GM10248 (cell line): ENCODE data around the gene HOXC11.
A peak's percentile ranks its signal among the peaks of the same experiment; 100 is the strongest.

ENCODE experiments used
- CTCF ChIA-PET: fragments of 300-600 bp; sonication (Branson Sonifier 250); formaldehyde crosslinking; extraction: SDS; loops from one replicate; lab custom pipeline; 2021; ENCODE audit warnings: antibody characterized with exemption; lab: Yijun Ruan, JAX
- POLR2A ChIA-PET: fragments of 350-650 bp; sonication (Branson Sonifier 250); formaldehyde crosslinking; extraction: SDS; loops from one replicate; lab custom pipeline; 2020; ENCODE audit warnings: antibody characterized with exemption; lab: Yijun Ruan, JAX
- DNase-seq: peaks from one replicate; pipeline ENCODE4 v3.0.0; 2012; ENCODE audit errors: extremely low spot score
- TF ChIP-seq, protein P1 (sequence below): IDR thresholded peaks from 2 replicates; pipeline ENCODE4 v1.5.1; 2012; ENCODE audit warnings: mild to moderate bottlenecking, low read depth; ENCODE audit errors: extremely low read depth, missing control alignments, control extremely low read depth

Gene HOXC11

DNA sequence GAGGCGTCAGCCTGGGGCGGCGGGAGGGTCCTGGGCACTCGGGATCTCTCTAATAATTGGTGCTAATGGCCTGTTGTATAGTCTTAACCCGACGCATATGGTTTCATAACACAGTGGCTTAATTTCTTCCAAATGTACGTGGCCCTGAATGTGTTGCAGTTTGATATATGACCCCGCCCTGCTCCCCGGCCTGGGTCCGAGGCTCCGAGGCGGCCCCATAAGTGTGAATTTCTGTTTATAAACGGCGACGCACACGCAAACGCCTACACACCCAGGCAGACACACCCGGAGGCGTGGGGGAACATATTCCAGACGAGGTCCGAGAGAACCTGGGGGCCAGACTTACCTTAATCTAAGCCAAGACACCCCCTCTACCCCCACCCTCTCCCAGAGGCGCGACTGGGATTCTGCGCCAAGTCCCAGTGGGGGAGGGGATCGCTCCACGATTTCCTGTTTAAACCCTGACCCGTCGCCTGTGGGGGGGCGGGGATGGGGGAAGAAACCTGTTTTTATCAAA lies 45.6 kb downstream of the HOXC11 start:
- DNase-seq: no peak
- TF ChIP-seq, protein P1, sequence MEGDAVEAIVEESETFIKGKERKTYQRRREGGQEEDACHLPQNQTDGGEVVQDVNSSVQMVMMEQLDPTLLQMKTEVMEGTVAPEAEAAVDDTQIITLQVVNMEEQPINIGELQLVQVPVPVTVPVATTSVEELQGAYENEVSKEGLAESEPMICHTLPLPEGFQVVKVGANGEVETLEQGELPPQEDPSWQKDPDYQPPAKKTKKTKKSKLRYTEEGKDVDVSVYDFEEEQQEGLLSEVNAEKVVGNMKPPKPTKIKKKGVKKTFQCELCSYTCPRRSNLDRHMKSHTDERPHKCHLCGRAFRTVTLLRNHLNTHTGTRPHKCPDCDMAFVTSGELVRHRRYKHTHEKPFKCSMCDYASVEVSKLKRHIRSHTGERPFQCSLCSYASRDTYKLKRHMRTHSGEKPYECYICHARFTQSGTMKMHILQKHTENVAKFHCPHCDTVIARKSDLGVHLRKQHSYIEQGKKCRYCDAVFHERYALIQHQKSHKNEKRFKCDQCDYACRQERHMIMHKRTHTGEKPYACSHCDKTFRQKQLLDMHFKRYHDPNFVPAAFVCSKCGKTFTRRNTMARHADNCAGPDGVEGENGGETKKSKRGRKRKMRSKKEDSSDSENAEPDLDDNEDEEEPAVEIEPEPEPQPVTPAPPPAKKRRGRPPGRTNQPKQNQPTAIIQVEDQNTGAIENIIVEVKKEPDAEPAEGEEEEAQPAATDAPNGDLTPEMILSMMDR: no peak
- ChIA-PET CTCF (interaction anchor here (1.8 to 2.2 kb wide), 2 partner anchors 170 to 189 kb away, joined by 10 to 21 read pairs; partner anchors contain the start of gene SMUG1), POLR2A (no interaction called here)

DNA sequence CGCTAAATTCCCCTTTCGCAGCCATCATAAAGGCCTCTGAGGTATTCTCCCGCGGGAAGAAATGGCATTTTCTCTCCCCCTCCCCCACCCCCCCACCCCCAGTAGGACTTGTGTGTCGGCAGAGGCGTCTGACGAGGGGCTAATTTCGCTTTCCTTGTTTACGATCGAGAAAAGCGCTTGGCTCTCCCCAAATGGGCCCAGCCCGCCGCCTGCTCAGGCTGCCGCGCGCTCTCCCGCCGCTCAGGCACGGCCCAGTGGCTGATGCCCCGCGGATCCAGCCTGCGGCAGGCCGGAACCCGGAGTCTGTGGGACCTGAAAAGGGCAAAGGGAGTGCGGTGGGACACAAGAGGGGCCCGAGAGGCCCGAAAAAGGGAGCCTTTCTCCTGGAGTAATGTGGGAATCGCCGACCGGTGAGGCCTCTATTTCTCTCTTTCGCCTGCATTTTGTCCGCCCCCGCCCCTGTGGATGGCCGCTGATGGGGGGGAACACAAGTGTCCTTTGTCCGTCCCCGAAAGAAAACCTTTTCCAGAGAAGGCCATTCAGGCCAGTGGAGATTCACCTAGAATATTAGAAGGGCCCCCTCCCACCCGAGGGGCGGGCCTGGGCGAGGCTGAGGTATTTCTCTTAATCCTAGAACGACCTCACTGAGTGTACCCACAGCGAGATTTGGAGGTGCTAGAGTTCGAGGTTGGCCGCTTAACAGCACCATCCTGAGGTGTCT lies 46.3 kb downstream of the HOXC11 start:
- ChIA-PET CTCF (interaction anchor here (6.1 kb wide), 1 partner anchor 14 kb away, joined by 56 read pairs; the partner anchor contains the start of gene HOXC5), POLR2A (no interaction called here)

DNA sequence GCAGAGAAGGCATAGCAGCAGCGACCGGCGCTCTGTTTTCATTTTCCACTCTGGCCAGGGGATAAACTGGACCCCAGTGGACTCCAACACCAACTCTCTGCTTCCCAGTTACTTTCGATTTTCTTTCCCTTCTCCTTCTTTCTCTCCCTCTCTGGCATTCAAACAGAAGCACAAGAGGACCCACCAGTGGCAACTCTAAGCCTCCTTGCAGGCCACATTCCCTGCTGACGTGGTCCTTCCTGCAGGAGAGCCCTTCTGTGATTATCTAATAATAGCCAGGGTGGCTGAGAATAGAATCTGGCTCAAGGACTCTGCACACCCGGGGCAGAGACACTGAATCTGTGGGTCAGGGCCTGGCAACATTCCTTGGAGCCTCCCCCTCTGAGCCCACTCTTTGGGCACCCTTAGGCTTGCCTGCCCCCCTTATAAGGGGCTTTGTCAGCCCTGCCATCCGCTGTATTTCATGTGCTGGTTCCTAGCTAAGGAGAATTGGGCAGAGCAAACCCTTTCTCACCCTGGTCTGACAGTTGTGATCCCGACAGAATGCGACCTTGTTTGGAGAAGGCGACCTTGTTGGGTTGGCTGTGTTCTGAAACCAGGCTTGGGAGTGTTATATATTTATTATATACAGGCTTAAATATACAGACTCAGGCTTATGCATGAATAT lies 47.1 kb downstream of the HOXC11 start:
- no peak for DNase-seq
- ChIA-PET POLR2A (no interaction called here), CTCF (interaction anchor here (4.6 to 6.1 kb wide), 2 partner anchors 12 to 13 kb away, joined by 52 to 56 read pairs; partner anchors contain the start of genes HOXC5 and HOXC8)
- TF ChIP-seq, protein P1: no peak

More for the DNA sequence above, 46.3 kb downstream of the HOXC11 start:
- TF ChIP-seq, protein P1: no peak
- no peak for DNase-seq

DNA sequence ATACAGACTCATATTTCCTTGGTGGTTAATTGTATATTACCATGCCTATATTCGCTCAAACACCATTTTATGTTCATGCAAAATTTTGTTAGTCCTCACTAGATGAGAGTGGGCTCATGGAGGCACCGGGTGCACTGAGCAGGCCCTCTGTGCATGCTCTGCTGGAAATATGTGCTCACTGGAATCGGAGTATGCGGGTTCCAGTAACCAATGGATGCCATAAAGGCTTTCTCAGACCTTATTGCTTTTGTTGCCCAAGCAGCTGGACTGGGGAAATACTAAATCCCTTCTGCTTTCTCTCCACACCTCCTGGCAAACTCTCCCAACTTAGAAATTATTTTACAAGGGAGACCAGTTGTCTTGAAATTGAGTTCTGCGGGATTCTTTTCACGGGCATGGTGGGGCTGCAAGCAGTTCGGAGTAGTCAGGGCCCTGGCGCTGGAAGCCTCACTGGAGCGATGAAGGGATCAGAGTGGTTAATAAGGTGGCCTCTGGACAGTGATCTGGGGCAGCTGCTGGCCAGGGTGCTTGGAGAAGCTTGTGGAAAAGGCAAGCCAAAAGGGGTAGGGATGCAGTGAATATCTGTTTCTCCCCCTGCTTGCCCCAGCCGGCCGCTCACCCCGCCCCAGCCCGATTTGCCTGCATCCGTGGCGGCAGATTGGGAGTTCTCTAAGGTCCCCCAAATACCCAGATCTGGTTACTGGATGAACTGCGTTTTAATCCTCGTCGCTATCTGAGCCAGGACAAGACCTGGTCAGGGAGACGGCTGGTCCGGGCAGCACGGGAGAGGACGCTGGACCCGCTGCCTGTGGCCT lies 47.9 kb downstream of the HOXC11 start:
- TF ChIP-seq, protein P1: no peak
- ChIA-PET POLR2A (no interaction called here), CTCF (interaction anchor here (0.9 to 6.1 kb wide), 5 partner anchors 12 to 194 kb away, joined by 3 to 56 read pairs (median 27); partner anchors contain the start of genes HOXC5 and HOXC8)
- DNase-seq: no peak

DNA sequence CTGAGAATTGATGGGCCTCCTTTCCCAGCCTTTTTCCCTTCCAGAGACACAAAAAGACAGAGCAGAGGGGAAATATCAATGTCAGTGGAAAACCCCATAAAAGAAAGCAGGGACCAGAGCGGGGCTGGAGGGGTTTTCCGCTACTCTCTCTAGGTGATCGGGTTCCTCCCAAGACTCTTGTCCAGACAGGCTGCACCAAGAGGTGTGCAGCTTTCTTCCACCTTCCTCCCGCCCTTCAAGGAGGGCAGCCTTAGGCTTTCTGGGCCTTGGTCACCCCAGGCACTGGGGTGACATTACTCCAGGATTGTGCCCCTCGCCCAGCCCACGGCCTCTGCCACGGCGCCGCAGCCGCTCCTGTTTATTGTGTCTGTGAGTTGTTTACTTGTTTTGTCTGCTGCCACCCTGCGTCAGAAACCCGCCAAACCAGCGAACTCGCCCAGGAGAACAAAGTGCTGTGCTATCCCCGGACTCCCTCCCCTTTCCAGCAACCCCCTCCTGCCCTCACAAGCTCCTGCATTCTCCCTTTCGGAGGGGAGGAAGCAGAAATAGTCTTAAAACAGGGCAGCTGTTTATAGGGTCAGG lies 48.6 kb downstream of the HOXC11 start:
- POLR2A ChIA-PET: no interaction called here
- CTCF ChIA-PET: interaction anchor here (0.9 to 6.1 kb wide), 8 partner anchors 12 to 351 kb away, joined by 3 to 56 read pairs (median 21); partner anchors contain the start of genes HOXC5 and HOXC8
- TF ChIP-seq, protein P1: peak; percentile 34
- no peak for DNase-seq
